IPS-18c (cell line): ENCODE measurements around the gene UBTD2.
A peak's percentile ranks its signal among the peaks of the same experiment; 100 is the strongest.
"Not testable (repeated sequence)": the region's sequence is repeated elsewhere in the genome, so short reads cannot be mapped to it uniquely, and the experiment has no call there.

Experiments
- H3K4me3 ChIP-seq: 2 replicates; pipeline ENCODE4 v1.7.0; 2013; ENCODE audit warnings: low read depth, mild to moderate bottlenecking, low read length, moderate library complexity; ENCODE audit not compliant: insufficient read depth
- H3K9me3 ChIP-seq: one replicate; pipeline ENCODE4 v1.6.1; 2013; ENCODE audit warnings: mild to moderate bottlenecking, low read length, moderate library complexity; ENCODE audit not compliant: control insufficient read depth, insufficient read depth

UBTD2 gene

GRCh38 chr5:172299916-172300439, 16.4 kb upstream of the UBTD2 start:
- no peaks in the 10 kb centered on the region for H3K9me3 ChIP-seq
- no peak overlapping the region for H3K4me3 ChIP-seq

- H3K9me3 ChIP-seq, result no peaks in the 10 kb centered on the region
- H3K4me3 ChIP-seq, result no peak overlapping the region
Measured at GRCh38 chr5:172294831-172295230, 11.3 kb upstream of the UBTD2 start.

GRCh38 chr5:172293745-172294342, 10.3 kb upstream of the UBTD2 start:
- Histone ChIP-seq H3K9me3 (no peaks in the 10 kb centered on the region), H3K4me3 (no peak overlapping the region)

GRCh38 chr5:172293054-172293744, 9.6 kb upstream of the UBTD2 start:
- H3K9me3 ChIP-seq, result no peaks in the 10 kb centered on the region
- no peak overlapping the region for H3K4me3 ChIP-seq

- H3K9me3 ChIP-seq, H3K4me3 ChIP-seq: not testable (repeated sequence)
Measured at GRCh38 chr5:172291837-172292236, 8.3 kb upstream of the UBTD2 start.

- Histone ChIP-seq H3K4me3 (no peak overlapping the region), H3K9me3 (no peaks in the 10 kb centered on the region)
Measured at GRCh38 chr5:172288465-172288864, 4.9 kb upstream of the UBTD2 start.

GRCh38 chr5:172287140-172287539, 3.6 kb upstream of the UBTD2 start:
- not testable (repeated sequence) for H3K9me3 ChIP-seq

GRCh38 chr5:172285226-172286143, 1.9 kb upstream of the UBTD2 start:
- Histone ChIP-seq H3K9me3 (no peaks in the 10 kb centered on the region), H3K4me3 (no peak overlapping the region)

More at GRCh38 chr5:172287140-172287539, 3.6 kb upstream of the UBTD2 start:
- not testable (repeated sequence) for H3K4me3 ChIP-seq

GRCh38 chr5:172284611-172284980, 1.0 kb upstream of the UBTD2 start:
- Histone ChIP-seq H3K4me3 (peak overlapping the region; percentile 83), H3K9me3 (no peaks in the 10 kb centered on the region)

- Histone ChIP-seq H3K9me3 (no peaks in the 10 kb centered on the region), H3K4me3 (peak overlapping the region; percentile 87)
Measured at GRCh38 chr5:172283862-172284610, 472 bp upstream of the UBTD2 start.

- Histone ChIP-seq H3K9me3 (no peaks in the 10 kb centered on the region), H3K4me3 (peak overlapping the region; percentile 87)
Measured at GRCh38 chr5:172282272-172283019, 1.1 kb downstream of the UBTD2 start.

GRCh38 chr5:172281346-172281745, 2.2 kb downstream of the UBTD2 start:
- Histone ChIP-seq H3K4me3 (peak overlapping the region; percentile 26; the same call in 1 of the 2 replicates), H3K9me3 (no peaks in the 10 kb centered on the region)

- Histone ChIP-seq H3K4me3 (no peak overlapping the region), H3K9me3 (no peaks in the 10 kb centered on the region)
Measured at GRCh38 chr5:172280929-172281328, 2.6 kb downstream of the UBTD2 start.

- H3K4me3 ChIP-seq, result no peak overlapping the region
- no peaks in the 10 kb centered on the region for H3K9me3 ChIP-seq
Measured at GRCh38 chr5:172280317-172280716, 3.2 kb downstream of the UBTD2 start.

GRCh38 chr5:172278356-172278755, 5.2 kb downstream of the UBTD2 start:
- no peaks in the 10 kb centered on the region for H3K9me3 ChIP-seq
- no peak overlapping the region for H3K4me3 ChIP-seq

- H3K4me3 ChIP-seq, result no peak overlapping the region
- no peaks in the 10 kb centered on the region for H3K9me3 ChIP-seq
Measured at GRCh38 chr5:172276214-172276613, 7.3 kb downstream of the UBTD2 start.
